H9 (cell line): ENCODE data around the gene RAPGEF6. TPM values are rescaled to one million over a fixed set of nuclear protein-coding genes. Genes with fewer than 3 reads are reported as not detected.

Source experiments
- DNase-seq: peaks from one replicate; pipeline ENCODE4 v3.0.0-alpha.2; 2017
- H2AFZ ChIP-seq: one replicate; pipeline ENCODE4 v1.6.1; 2013; ENCODE audit warnings: mild to moderate bottlenecking, low read length, control low read depth, moderate library complexity
- H2AK5ac ChIP-seq: 2 replicates; pipeline ENCODE4 v1.6.1; 2013; ENCODE audit warnings: low read length, control low read depth, mixed read lengths; ENCODE audit not compliant: insufficient read length
- H2BK120ac ChIP-seq: one replicate; pipeline ENCODE4 v1.6.1; 2013; ENCODE audit warnings: low read depth, mild to moderate bottlenecking, low read length, control low read depth, inconsistent platforms; ENCODE audit not compliant: poor library complexity, severe bottlenecking
- H2BK12ac ChIP-seq: 2 replicates; pipeline ENCODE4 v1.6.1; 2013; ENCODE audit warnings: low read length, control low read depth, mixed read lengths, low read depth; ENCODE audit not compliant: insufficient read length
- H2BK15ac ChIP-seq: 2 replicates; pipeline ENCODE4 v1.6.1; 2013; ENCODE audit warnings: low read depth, low read length, control low read depth
- H2BK20ac ChIP-seq: one replicate; pipeline ENCODE4 v1.6.1; 2013; ENCODE audit warnings: low read depth, mild to moderate bottlenecking, low read length, control low read depth, inconsistent platforms; ENCODE audit not compliant: poor library complexity, severe bottlenecking
- H2BK5ac ChIP-seq: 2 replicates; pipeline ENCODE4 v1.6.1; 2013; ENCODE audit warnings: low read length, control low read depth, mixed read lengths; ENCODE audit not compliant: insufficient read length
- H3K14ac ChIP-seq: 2 replicates; pipeline ENCODE4 v1.6.1; 2013; ENCODE audit warnings: low read length, control low read depth; ENCODE audit not compliant: insufficient read depth
- H3K18ac ChIP-seq: 2 replicates; pipeline ENCODE4 v1.6.1; 2013; ENCODE audit warnings: low read depth, mild to moderate bottlenecking, mixed read lengths, low read length, control low read depth; ENCODE audit not compliant: insufficient read length
- H3K23ac ChIP-seq: 2 replicates; pipeline ENCODE4 v1.6.1; 2013; ENCODE audit warnings: low read length, control low read depth, mixed read lengths, low read depth; ENCODE audit not compliant: insufficient read length
- H3K23me2 ChIP-seq: 2 replicates; pipeline ENCODE4 v1.6.1; 2013; ENCODE audit warnings: low read depth, mild to moderate bottlenecking, mixed read lengths, low read length, control low read depth; ENCODE audit not compliant: insufficient read length, poor library complexity, severe bottlenecking
- H3K27ac ChIP-seq: 2 replicates; pipeline ENCODE4 v1.5.1; 2013; ENCODE audit warnings: low read length, control low read depth, mixed read lengths, low read depth; ENCODE audit not compliant: insufficient read length
- H3K27me3 ChIP-seq: 2 replicates; pipeline ENCODE4 v1.6.1; 2013; ENCODE audit warnings: low read length, control low read depth, inconsistent platforms; ENCODE audit not compliant: insufficient read depth
- H3K4ac ChIP-seq: 2 replicates; pipeline ENCODE4 v1.6.1; 2013; ENCODE audit warnings: low read depth, mild to moderate bottlenecking, control low read depth, inconsistent platforms, low read length, moderate library complexity
- H3K4me1 ChIP-seq: 2 replicates; pipeline ENCODE4 v1.6.1; 2013; ENCODE audit warnings: low read length, control low read depth, inconsistent platforms; ENCODE audit not compliant: insufficient read depth
- H3K4me2 ChIP-seq: 2 replicates; pipeline ENCODE4 v1.6.1; 2013; ENCODE audit warnings: low read length, control low read depth, mixed read lengths; ENCODE audit not compliant: insufficient read length, insufficient read depth
- H3K56ac ChIP-seq: 2 replicates; pipeline ENCODE4 v1.6.1; 2013; ENCODE audit warnings: low read depth, mild to moderate bottlenecking, mixed read lengths, low read length, control low read depth; ENCODE audit not compliant: insufficient read length
- H3K79me1 ChIP-seq: 2 replicates; pipeline ENCODE4 v1.6.1; 2013; ENCODE audit warnings: low read depth, mild to moderate bottlenecking, moderate library complexity, low read length, control low read depth, inconsistent platforms; ENCODE audit not compliant: insufficient read depth, poor library complexity, severe bottlenecking
- H3K79me2 ChIP-seq: 2 replicates; pipeline ENCODE4 v1.6.1; 2013; ENCODE audit warnings: low read length, control low read depth, inconsistent platforms; ENCODE audit not compliant: insufficient read depth
- H3K9ac ChIP-seq: 2 replicates; pipeline ENCODE4 v1.6.1; 2013; ENCODE audit warnings: low read length, control low read depth, mixed read lengths; ENCODE audit not compliant: insufficient read length; ENCODE audit errors: extremely low read depth
- H3K9me3 ChIP-seq: one replicate; pipeline ENCODE4 v1.6.1; 2013; ENCODE audit warnings: low read depth, low read length, inconsistent platforms; ENCODE audit not compliant: control insufficient read depth
- H3T11ph ChIP-seq: one replicate; pipeline ENCODE4 v1.6.1; 2013; ENCODE audit warnings: mild to moderate bottlenecking, low read length, control low read depth, inconsistent platforms
- H4K20me1 ChIP-seq: one replicate; pipeline ENCODE4 v1.6.1; 2013; ENCODE audit not compliant: control insufficient read depth, insufficient read length, insufficient read depth
- H4K5ac ChIP-seq: 2 replicates; pipeline ENCODE4 v1.6.1; 2013; ENCODE audit warnings: low read depth, mild to moderate bottlenecking, mixed read lengths, low read length, control low read depth; ENCODE audit not compliant: insufficient read length
- H4K8ac ChIP-seq: replicated peaks from 2 replicates; pipeline ENCODE4 v1.6.1; 2013; ENCODE audit warnings: low read length, control low read depth, mixed read lengths, low read depth; ENCODE audit not compliant: insufficient read length
- H4K91ac ChIP-seq: 2 replicates; pipeline ENCODE4 v1.6.1; 2013; ENCODE audit warnings: low read depth, mild to moderate bottlenecking, moderate library complexity, mixed read lengths, low read length, control low read depth; ENCODE audit not compliant: insufficient read length
- H3K27ac Mint-ChIP-seq, 3 experiments: 2 replicates in 2 of 3; 3 replicates in 1 of 3; pipeline ENCODE4 v1.8.0; 2020 to 2021; ENCODE audit warnings: mixed read lengths in 3 of 3, mild to moderate bottlenecking in 1 of 3, moderate library complexity in 1 of 3
- H3K27me3 Mint-ChIP-seq: 2 replicates; pipeline ENCODE4 v1.8.0; 2021; ENCODE audit warnings: low read depth, mild to moderate bottlenecking, moderate library complexity, mixed read lengths
- H3K36me3 Mint-ChIP-seq, 3 experiments: 2 replicates in 2 of 3; 3 replicates in 1 of 3; pipeline ENCODE4 v1.8.0; 2020 to 2021; ENCODE audit warnings: low read depth in 3 of 3, mixed read lengths in 3 of 3; ENCODE audit not compliant: insufficient read depth in 1 of 3
- H3K4me1 Mint-ChIP-seq, 2 experiments: 2 replicates each; pipeline ENCODE4 v1.8.0; 2020; ENCODE audit warnings: mixed read lengths in 2 of 2
- H3K4me3 Mint-ChIP-seq, 2 experiments: 2 replicates in 1 of 2; 3 replicates in 1 of 2; pipeline ENCODE4 v1.8.0; 2020 to 2021; ENCODE audit warnings: mild to moderate bottlenecking in 2 of 2, mixed read lengths in 2 of 2, moderate library complexity in 1 of 2
- H3K9me3 Mint-ChIP-seq, 2 experiments: 2 replicates in 1 of 2; 3 replicates in 1 of 2; pipeline ENCODE4 v1.8.0; 2020; ENCODE audit warnings: mild to moderate bottlenecking in 2 of 2, mixed read lengths in 2 of 2, moderate library complexity in 1 of 2
- CTCF ChIP-seq: fragments of 200-600 bp; sonication (generic); conservative IDR thresholded peaks from 3 replicates; pipeline ENCODE4 v1.8.0; 2021; ENCODE audit warnings: antibody characterized with exemption, mild to moderate bottlenecking
- WGBS: extraction: QIAGEN DNeasy Blood & Tissue Kit; methylation state at CpG from one replicate; pipeline ENCODE4 v1.1.7; 2013; ENCODE audit warnings: missing lambda C conversion rate, low lambda C conversion rate, mixed read lengths; ENCODE audit not compliant: insufficient read length; ENCODE audit errors: extremely low coverage; 5-methylcytosine and 5-hydroxymethylcytosine counted together
- total RNA-seq: library from RNA; stranded (reverse); gene quantifications from 2 replicates; pipeline ENCODE4 v1.2.1, GENCODE V29; 2021

The RAPGEF6 gene
- total RNA-seq, 1 experiment from 2014 or later: 19.7 TPM

- WGBS: no CpG with 5 or more reads among the region's 2 CpGs
- Histone ChIP-seq H2BK20ac (no peak overlapping the region), H2BK12ac (no peak overlapping the region), H3K79me1 (no peaks in the 10 kb centered on the region), H4K91ac (no peak overlapping the region), H3K14ac (no peak overlapping the region), H2BK15ac (no peak overlapping the region), H3K23me2 (no peaks in the 10 kb centered on the region), H3K79me2 (no peaks in the 10 kb centered on the region; the same call in 1 of the 2 replicates), H4K20me1 (no peaks in the 10 kb centered on the region), H3K56ac (no peak overlapping the region), H3K9ac (no peak overlapping the region), H3K4ac (no peak overlapping the region), H3K27ac (no peak overlapping the region), H3T11ph (no peak overlapping the region), H3K4me1 (peaks cover 3% of the 10 kb centered on the region; the same call in 1 of the 2 replicates), H4K8ac (no peak overlapping the region), H3K18ac (no peak overlapping the region), H2BK5ac (no peak overlapping the region), H4K5ac (no peak overlapping the region), H2AK5ac (no peak overlapping the region), H2AFZ (no peak overlapping the region), H3K4me2 (no peak overlapping the region), H3K27me3 (no peaks in the 10 kb centered on the region), H3K9me3 (no peaks in the 10 kb centered on the region), H2BK120ac (no peak overlapping the region), H3K23ac (no peak overlapping the region)
- Mint-ChIP-seq H3K9me3 (0 out of 5 replicates have a peak, but pooled peaks cover 0 to 3% of the 10 kb centered on the region in 2 experiments), H3K27ac (peak overlapping the region in 2 of 3 experiments; percentile 34 to 67; a peak in 2 of 7 replicates), H3K4me3 (no peak overlapping the region), H3K36me3 (peaks cover 5 to 9% (median 7%) of the 10 kb centered on the region in 3 experiments; a peak in 5 of 7 replicates), H3K27me3 (no peaks in the 10 kb centered on the region), H3K4me1 (peaks cover 11 to 21% of the 10 kb centered on the region in 2 experiments)
- TF ChIP-seq CTCF: 0 out of 3 replicates have a peak, but pooled peaks have one; percentile 20
- no peak for DNase-seq
These were observed 47.5 kb downstream of the RAPGEF6 start for GRCh38 chr5:131587541-131587940.
